ENCODE data around the gene PHF21A. TPM values are rescaled to one million over a fixed set of nuclear protein-coding genes. Genes with fewer than 3 reads are reported as not detected.

PHF21A gene
- total and polyA plus RNA-seq, 10 of the 15 experiments (the other 5 are each of a cell fraction or from before 2014, with no cell fraction given), result 2.6 to 37.2 (median 16.0) TPM

GRCh38 chr11:46114378-46114777 is 6.9 kb downstream of the PHF21A start:
- WGBS (ENCODE audit: insufficient coverage, insufficient replicate concordance, low lambda C conversion rate, missing lambda C conversion rate), result 97% methylated on average over 4 of the region's 4 CpGs
- BruUV-seq (replicated peaks), result no TSS peak
- intact Hi-C loops (cut with micrococcal nuclease; ENCODE audit: unreplicated experiment), result no loop called here
- ChIA-PET RAD21 (ENCODE audit: unreplicated experiment) (interaction anchor here (1.0 to 4.8 kb wide), 2 partner anchors 14 to 85 kb away, joined by 3 to 64 read pairs; no protein-coding TSS in a partner anchor), CTCF (interaction anchor here (0.7 to 8.0 kb wide), 6 partner anchors 11 to 184 kb away, joined by 3 to 133 read pairs (median 4); no protein-coding TSS in a partner anchor), POLR2A (interaction anchor here (0.5 to 9.2 kb wide), 2 partner anchors 12 to 1100 kb away, joined by 3 to 96 read pairs; partner anchors contain the start of gene DDB2), SMC1A (ENCODE audit: uncharacterized antibody, unreplicated experiment) (interaction anchor here (0.6 to 8.2 kb wide), 6 partner anchors 10 to 269 kb away, joined by 3 to 137 read pairs (median 4); partner anchors contain the start of gene CRY2)
- Histone ChIP-seq H3K4me1 (ENCODE audit: control insufficient read depth, insufficient read depth, low read length) (peaks cover 7% of the 10 kb centered on the region; the same call in 1 of the 2 replicates), H3K9ac (ENCODE audit: control insufficient read depth, insufficient read depth, low read length) (no peak overlapping the region), H3K79me2 (ENCODE audit: control insufficient read depth, insufficient read depth, low read length) (peaks cover 80% of the 10 kb centered on the region), H3K27ac (ENCODE audit: control insufficient read depth, insufficient read depth) (peak overlapping the region; percentile 56; the same call in 1 of the 2 replicates), H3K4me2 (ENCODE audit: control insufficient read depth, insufficient read depth) (peak overlapping the region; percentile 45), H3K36me3 (ENCODE audit: control insufficient read depth in 2 of 2, insufficient read depth in 2 of 2, low read length in 1 of 2) (no peaks in the 10 kb centered on the region), H3K27me3 (replicated peaks in 1 of 2; ENCODE audit: control insufficient read depth in 2 of 2, insufficient read depth in 2 of 2, low read length in 1 of 2) (no peaks in the 10 kb centered on the region), H4K20me1 (ENCODE audit: control insufficient read depth, insufficient read depth) (no peaks in the 10 kb centered on the region), H3K4me3 (peak overlapping the region; percentile 49; the same call in 1 of the 2 replicates), H3K9me3 (replicated peaks; ENCODE audit: control insufficient read depth, insufficient read depth, low read length) (no peaks in the 10 kb centered on the region), H2AFZ (ENCODE audit: control insufficient read depth, low read depth, low read length) (no peak overlapping the region)
- no peak for FAIRE-seq
- TF ChIP-seq BMI1 (IDR thresholded peaks at IDR 0.05; ENCODE audit: borderline replicate concordance) (peak; percentile 71; the same call in 1 of the 2 replicates), RELA (IDR thresholded peaks at IDR 0.05; ENCODE audit: borderline replicate concordance, partially characterized antibody) (no peak), GABPA (IDR thresholded peaks at IDR 0.05; ENCODE audit: low read depth) (no peak)
- in situ Hi-C loops (cut with MboI), result no loop called here
- ATAC-seq, result no peak
- no peak for DNase-seq (ENCODE audit: low read depth, low spot score)

- H3K4me1 ChIP-seq (ENCODE audit: control insufficient read depth, insufficient read depth, low read length), result peaks cover 7% of the 10 kb centered on the region; the same call in 1 of the 2 replicates
- ATAC-seq (peak; percentile 91), DNase-seq (ENCODE audit: low read depth, low spot score) (no peak), FAIRE-seq (peak; percentile 82)
- no peak overlapping the region for H3K4me3 ChIP-seq
- no peaks in the 10 kb centered on the region for H3K27me3 ChIP-seq (replicated peaks in 1 of 2; ENCODE audit: control insufficient read depth in 2 of 2, insufficient read depth in 2 of 2, low read length in 1 of 2)
- H3K9me3 ChIP-seq (replicated peaks; ENCODE audit: control insufficient read depth, insufficient read depth, low read length), result no peaks in the 10 kb centered on the region
- CTCF ChIA-PET, result interaction anchor here (1.9 to 8.0 kb wide), 2 partner anchors 12 to 107 kb away, joined by 4 to 133 read pairs; no protein-coding TSS in a partner anchor
- no peak overlapping the region for H3K27ac ChIP-seq (ENCODE audit: control insufficient read depth, insufficient read depth)
- WGBS (ENCODE audit: insufficient coverage, insufficient replicate concordance, low lambda C conversion rate, missing lambda C conversion rate), result 70% methylated on average over 9 of the region's 9 CpGs
- no peak overlapping the region; the same call in 1 of the 2 replicates for H3K4me2 ChIP-seq (ENCODE audit: control insufficient read depth, insufficient read depth)
- in situ Hi-C loops (cut with MboI), result no loop called here
- no peaks in the 10 kb centered on the region for H4K20me1 ChIP-seq (ENCODE audit: control insufficient read depth, insufficient read depth)
- no peak overlapping the region for H3K9ac ChIP-seq (ENCODE audit: control insufficient read depth, insufficient read depth, low read length)
- SMC1A ChIA-PET (ENCODE audit: uncharacterized antibody, unreplicated experiment), result interaction anchor here (0.7 to 8.2 kb wide), 6 partner anchors 9 to 148 kb away, joined by 3 to 137 read pairs (median 4); no protein-coding TSS in a partner anchor
- H3K79me2 ChIP-seq (ENCODE audit: control insufficient read depth, insufficient read depth, low read length), result peaks cover 73% of the 10 kb centered on the region
- intact Hi-C loops (cut with micrococcal nuclease; ENCODE audit: unreplicated experiment), result no loop called here
- no peak overlapping the region for H2AFZ ChIP-seq (ENCODE audit: control insufficient read depth, low read depth, low read length)
- POLR2A ChIA-PET, result interaction anchor here (0.7 to 9.2 kb wide), 2 partner anchors 10 to 320 kb away, joined by 3 to 96 read pairs; no protein-coding TSS in a partner anchor
- H3K36me3 ChIP-seq (ENCODE audit: control insufficient read depth in 2 of 2, insufficient read depth in 2 of 2, low read length in 1 of 2), result no peaks in the 10 kb centered on the region
- BruUV-seq (replicated peaks), result no TSS peak
- RAD21 ChIA-PET (ENCODE audit: unreplicated experiment), result no interaction called here
- TF ChIP-seq NR2C1 (IDR thresholded peaks at IDR 0.05) (peak; percentile 35; the same call in 1 of the 2 replicates), CREM (IDR thresholded peaks at IDR 0.05; ENCODE audit: low read depth) (peak; percentile 90), PAX5 (IDR thresholded peaks at IDR 0.05; ENCODE audit: borderline replicate concordance, low read depth, low read length) (no peak)
- TF ChIP-seq, protein P1, sequence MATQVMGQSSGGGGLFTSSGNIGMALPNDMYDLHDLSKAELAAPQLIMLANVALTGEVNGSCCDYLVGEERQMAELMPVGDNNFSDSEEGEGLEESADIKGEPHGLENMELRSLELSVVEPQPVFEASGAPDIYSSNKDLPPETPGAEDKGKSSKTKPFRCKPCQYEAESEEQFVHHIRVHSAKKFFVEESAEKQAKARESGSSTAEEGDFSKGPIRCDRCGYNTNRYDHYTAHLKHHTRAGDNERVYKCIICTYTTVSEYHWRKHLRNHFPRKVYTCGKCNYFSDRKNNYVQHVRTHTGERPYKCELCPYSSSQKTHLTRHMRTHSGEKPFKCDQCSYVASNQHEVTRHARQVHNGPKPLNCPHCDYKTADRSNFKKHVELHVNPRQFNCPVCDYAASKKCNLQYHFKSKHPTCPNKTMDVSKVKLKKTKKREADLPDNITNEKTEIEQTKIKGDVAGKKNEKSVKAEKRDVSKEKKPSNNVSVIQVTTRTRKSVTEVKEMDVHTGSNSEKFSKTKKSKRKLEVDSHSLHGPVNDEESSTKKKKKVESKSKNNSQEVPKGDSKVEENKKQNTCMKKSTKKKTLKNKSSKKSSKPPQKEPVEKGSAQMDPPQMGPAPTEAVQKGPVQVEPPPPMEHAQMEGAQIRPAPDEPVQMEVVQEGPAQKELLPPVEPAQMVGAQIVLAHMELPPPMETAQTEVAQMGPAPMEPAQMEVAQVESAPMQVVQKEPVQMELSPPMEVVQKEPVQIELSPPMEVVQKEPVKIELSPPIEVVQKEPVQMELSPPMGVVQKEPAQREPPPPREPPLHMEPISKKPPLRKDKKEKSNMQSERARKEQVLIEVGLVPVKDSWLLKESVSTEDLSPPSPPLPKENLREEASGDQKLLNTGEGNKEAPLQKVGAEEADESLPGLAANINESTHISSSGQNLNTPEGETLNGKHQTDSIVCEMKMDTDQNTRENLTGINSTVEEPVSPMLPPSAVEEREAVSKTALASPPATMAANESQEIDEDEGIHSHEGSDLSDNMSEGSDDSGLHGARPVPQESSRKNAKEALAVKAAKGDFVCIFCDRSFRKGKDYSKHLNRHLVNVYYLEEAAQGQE (IDR thresholded peaks at IDR 0.05; ENCODE audit: low read depth, low read length), result no peak
- TF ChIP-seq, protein P2, sequence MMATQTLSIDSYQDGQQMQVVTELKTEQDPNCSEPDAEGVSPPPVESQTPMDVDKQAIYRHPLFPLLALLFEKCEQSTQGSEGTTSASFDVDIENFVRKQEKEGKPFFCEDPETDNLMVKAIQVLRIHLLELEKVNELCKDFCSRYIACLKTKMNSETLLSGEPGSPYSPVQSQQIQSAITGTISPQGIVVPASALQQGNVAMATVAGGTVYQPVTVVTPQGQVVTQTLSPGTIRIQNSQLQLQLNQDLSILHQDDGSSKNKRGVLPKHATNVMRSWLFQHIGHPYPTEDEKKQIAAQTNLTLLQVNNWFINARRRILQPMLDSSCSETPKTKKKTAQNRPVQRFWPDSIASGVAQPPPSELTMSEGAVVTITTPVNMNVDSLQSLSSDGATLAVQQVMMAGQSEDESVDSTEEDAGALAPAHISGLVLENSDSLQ (IDR thresholded peaks at IDR 0.05), result no peak
Measured at GRCh38 chr11:46112961-46113607, 8.2 kb downstream of the PHF21A start.

All from GM12878 (cell line).